ENCODE results near the gene TTC9.
"Not testable (repeated sequence)": the region's sequence is repeated elsewhere in the genome, so short reads cannot be mapped to it uniquely, and the experiment has no call there.

The TTC9 gene

DNA sequence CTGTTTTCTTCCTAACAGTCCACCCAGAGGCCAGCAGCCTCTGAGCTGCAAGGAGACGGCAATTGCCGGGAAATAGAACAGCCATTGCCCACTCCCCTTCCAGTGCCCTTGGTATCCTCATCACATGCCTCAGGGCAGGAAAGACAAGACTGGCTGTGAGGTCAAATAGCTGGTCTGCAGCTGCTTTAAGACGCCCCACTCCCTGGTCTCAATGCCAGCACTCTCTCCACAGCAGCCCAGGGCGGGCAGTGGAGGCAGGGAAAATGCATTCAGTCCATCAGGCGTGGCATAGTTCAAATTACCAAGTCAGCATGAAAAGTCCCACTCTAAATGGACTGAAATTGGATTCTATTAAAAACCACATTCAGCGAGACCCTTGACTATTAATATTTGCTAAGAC, 35.6 kb downstream of the TTC9 start:
- no peak for TF ChIP-seq ZNF274 (IDR thresholded peaks at IDR 0.05; ENCODE audit: low read depth, low read length)
- H3K4me3 ChIP-seq (ENCODE audit: low read length), result no peak overlapping the region

- H3K4me3 ChIP-seq (ENCODE audit: low read length), result no peak overlapping the region
- no peak for TF ChIP-seq ZNF274 (IDR thresholded peaks at IDR 0.05; ENCODE audit: low read depth, low read length)
Observed at GRCh38 chr14:70680748-70681147, 39.0 kb downstream of the TTC9 start.

DNA sequence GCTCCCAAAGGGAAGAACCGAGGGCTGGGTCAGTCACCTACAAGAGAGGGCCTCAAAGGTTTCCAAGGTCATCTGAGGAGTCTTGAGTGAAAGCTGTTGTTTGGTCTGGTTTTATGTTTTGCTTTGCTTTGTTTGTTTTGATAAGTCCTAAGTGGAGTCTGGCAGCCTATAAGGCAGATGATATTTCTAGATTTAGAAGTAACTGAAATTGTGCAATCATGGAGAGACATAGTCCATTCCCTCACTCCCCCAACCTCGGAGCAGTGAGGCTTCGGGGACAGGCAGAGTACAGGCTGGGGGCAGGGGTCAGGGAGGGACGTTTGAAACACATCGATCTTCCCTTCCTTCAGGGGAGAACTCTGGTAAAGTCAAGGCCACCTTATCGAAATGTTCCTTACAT, 42.3 kb downstream of the TTC9 start:
- no peak for TF ChIP-seq ZNF274 (IDR thresholded peaks at IDR 0.05; ENCODE audit: low read depth, low read length)

DNA sequence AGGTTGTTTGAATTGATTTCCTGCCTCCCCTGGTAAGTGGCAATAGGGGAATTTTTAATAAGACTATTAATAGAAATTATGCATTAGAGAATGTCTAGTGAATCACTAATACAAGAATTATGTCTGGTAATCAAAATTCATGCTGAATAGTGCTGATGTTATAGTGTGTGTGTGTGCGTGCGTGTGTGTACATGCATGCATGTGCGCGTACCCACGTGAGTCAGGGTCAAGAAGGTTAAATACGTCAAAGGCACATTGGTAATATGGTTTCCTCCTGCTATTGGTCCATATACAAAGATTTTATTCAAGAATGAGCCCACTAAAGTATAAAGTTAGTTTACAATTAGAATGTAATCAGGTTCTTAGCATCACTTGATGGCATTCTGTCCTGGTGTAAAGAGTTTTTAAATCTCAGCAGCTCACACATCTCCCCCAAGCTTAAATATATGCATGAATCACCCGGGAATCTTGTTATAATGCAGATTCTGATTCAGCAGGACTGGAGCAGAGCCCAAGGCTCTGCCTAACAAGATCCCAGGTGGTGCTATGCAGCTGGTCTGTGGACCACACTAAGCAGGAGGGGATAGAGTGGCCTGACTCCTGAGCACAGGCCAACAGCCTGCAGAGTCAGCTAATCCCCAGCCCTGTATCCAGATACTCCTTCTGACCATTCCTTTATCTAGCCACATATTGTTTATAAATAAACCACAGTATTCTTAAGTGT, 43.9 kb downstream of the TTC9 start:
- no peak overlapping the region for H3K4me3 ChIP-seq (ENCODE audit: low read length)
- no peak for TF ChIP-seq ZNF274 (IDR thresholded peaks at IDR 0.05; ENCODE audit: low read depth, low read length)

More for the DNA sequence above, 42.3 kb downstream of the TTC9 start:
- no peak overlapping the region for H3K4me3 ChIP-seq (ENCODE audit: low read length)

DNA sequence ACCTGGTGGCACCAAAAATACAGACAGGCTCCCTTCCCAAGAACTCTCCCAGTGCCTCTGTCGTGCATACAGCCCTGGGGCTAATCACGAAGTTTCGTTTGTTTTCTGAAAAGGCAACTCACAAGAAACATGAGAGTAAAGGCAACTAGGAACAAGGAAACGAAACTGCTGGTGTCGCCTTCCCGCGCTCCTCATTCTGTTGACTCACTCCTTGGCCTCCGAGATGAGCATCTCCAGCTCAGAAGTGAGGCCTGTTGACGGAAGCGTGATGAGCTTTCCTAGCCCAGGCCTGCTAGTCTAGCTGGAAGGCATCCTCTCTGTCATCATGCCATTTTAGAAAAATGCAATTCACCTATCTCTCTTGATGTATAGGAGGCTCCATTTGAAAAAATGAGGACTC, 50.5 kb downstream of the TTC9 start:
- no peak for TF ChIP-seq ZNF274 (IDR thresholded peaks at IDR 0.05; ENCODE audit: low read depth, low read length)
- H3K4me3 ChIP-seq (ENCODE audit: low read length), result no peak overlapping the region

DNA sequence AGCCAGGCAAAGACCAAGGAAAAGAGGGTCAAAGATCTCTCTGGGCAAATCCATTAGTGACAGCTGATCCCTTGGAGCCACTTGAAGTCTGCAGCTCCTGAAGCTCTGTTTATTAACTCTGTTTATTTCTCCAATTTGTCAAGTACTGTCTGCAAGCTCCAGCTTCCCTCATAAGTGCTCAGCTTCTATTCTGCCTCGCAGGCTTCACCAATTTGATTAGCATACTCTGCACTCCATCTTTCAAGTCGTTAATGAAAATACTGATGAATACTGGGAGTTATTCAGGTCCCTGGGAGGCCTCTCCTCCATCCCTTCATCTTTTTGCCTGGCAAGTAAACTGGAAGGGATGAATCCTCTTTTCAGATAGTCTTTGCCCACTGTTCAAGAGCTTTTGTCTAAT, 54.3 kb downstream of the TTC9 start:
- TF ChIP-seq ZNF274 (IDR thresholded peaks at IDR 0.05; ENCODE audit: low read depth, low read length), result no peak
- no peak overlapping the region for H3K4me3 ChIP-seq (ENCODE audit: low read length)

- TF ChIP-seq ZNF274 (IDR thresholded peaks at IDR 0.05; ENCODE audit: low read depth, low read length), result no peak
Observed at GRCh38 chr14:70697701-70698100, 56.0 kb downstream of the TTC9 start.

GRCh38 chr14:70698288-70698687, 56.6 kb downstream of the TTC9 start:
- H3K4me3 ChIP-seq (ENCODE audit: low read length), result no peak overlapping the region
- TF ChIP-seq ZNF274 (IDR thresholded peaks at IDR 0.05; ENCODE audit: low read depth, low read length), result no peak

More at GRCh38 chr14:70697701-70698100, 56.0 kb downstream of the TTC9 start:
- no peak overlapping the region for H3K4me3 ChIP-seq (ENCODE audit: low read length)

DNA sequence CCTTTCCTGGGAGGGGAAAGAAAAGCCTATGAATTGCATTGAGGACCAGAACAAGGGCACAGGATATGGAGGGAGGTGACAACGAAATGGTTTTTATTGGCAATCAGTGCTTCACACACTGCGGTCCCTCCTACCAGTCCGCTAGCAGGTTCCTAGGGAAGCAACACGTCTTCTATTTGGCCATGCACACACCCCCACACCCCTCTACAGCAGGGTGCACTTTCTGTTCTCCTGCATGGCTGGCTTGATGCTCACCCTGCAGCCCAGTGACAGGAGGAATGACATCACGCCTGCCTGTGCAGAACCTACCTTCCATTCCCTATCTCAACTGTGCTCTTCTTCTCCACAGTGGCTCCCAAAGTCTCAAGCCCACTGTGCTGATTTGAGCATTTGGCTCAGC, 57.9 kb downstream of the TTC9 start:
- no peak overlapping the region for H3K4me3 ChIP-seq (ENCODE audit: low read length)
- no peak for TF ChIP-seq ZNF274 (IDR thresholded peaks at IDR 0.05; ENCODE audit: low read depth, low read length)

- H3K4me3 ChIP-seq (ENCODE audit: low read length), result no peak overlapping the region
- TF ChIP-seq ZNF274 (IDR thresholded peaks at IDR 0.05; ENCODE audit: low read depth, low read length), result no peak
Observed at GRCh38 chr14:70700955-70701585, 59.4 kb downstream of the TTC9 start.

DNA sequence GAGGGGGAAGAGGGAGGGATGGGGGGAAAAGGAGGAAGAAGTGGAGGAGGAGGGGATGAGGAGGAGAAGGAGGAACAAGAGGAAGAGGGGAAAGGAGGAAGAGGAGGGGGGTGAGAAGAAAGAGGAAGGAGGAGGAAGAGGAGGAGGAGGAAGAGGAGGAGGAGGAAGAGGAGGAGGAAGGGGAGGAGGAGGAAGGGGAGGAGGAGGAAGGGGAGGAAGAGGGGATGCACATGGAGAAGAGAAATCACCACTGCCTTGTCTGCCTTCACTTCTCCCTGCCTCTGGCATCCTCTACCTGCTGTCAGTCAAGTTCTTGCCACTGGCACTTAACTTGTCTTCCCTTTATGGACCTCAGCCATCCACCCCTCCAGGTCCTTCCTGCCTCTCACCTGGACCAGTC, 59.9 kb downstream of the TTC9 start:
- no peak overlapping the region for H3K4me3 ChIP-seq (ENCODE audit: low read length)
- no peak for TF ChIP-seq ZNF274 (IDR thresholded peaks at IDR 0.05; ENCODE audit: low read depth, low read length)

GRCh38 chr14:70702161-70702560, 60.4 kb downstream of the TTC9 start:
- TF ChIP-seq ZNF274 (IDR thresholded peaks at IDR 0.05; ENCODE audit: low read depth, low read length), result no peak
- H3K4me3 ChIP-seq (ENCODE audit: low read length), result no peak overlapping the region

- not testable (repeated sequence) for H3K4me3 ChIP-seq (ENCODE audit: low read length)
Observed at GRCh38 chr14:70703621-70704168, 62.0 kb downstream of the TTC9 start.

GRCh38 chr14:70704960-70705359, 63.2 kb downstream of the TTC9 start:
- TF ChIP-seq ZNF274 (IDR thresholded peaks at IDR 0.05; ENCODE audit: low read depth, low read length), result no peak
- H3K4me3 ChIP-seq (ENCODE audit: low read length), result no peak overlapping the region

DNA sequence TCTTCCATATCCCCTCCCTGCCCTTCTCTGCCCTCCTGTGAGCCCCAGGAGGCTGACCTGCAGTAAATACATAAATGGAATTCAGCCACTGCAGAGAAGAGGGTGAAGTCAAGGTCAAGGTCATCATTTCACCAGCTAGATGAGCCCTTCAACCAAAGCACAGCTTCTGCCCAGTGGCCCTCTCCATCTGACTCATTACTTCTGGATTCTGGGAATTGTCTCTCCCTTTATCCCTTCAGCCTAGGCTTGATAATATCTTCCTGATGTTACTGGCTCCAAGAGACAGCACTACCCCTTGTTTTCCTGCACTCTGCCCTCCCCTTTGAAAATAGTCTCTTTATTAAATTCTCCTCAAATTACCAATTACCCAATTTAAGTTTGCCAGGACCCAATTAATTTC, 64.5 kb downstream of the TTC9 start:
- no peak overlapping the region for H3K4me3 ChIP-seq (ENCODE audit: low read length)
- TF ChIP-seq ZNF274 (IDR thresholded peaks at IDR 0.05; ENCODE audit: low read depth, low read length), result no peak
